GM23338 (cell line): Measurements from ENCODE around the gene FMOD. TPM values are rescaled to one million over a fixed set of nuclear protein-coding genes. Genes with fewer than 3 reads are reported as not detected.

Source experiments
- ATAC-seq: fragments of 200-7000 bp; cut with Tn5 transposase; 3 replicates; pipeline ENCODE4 v1.9.1; 2020
- DNase-seq: peaks from one replicate; pipeline ENCODE4 v3.0.0-alpha.2; 2015; ENCODE audit warnings: low spot score
- H2AFZ ChIP-seq: fragments of 200-600 bp; sonication (generic); 2 replicates; pipeline ENCODE4 v1.8.0; 2016; ENCODE audit warnings: antibody characterized with exemption, mild to moderate bottlenecking, moderate library complexity
- H3F3A ChIP-seq: fragments of 200-600 bp; sonication (generic); replicated peaks from 2 replicates; pipeline ENCODE4 v1.8.0; 2017; ENCODE audit warnings: antibody characterized with exemption, mixed run types, low read depth
- H3K27ac ChIP-seq: fragments of 200-600 bp; sonication (generic); 2 replicates; pipeline ENCODE4 v1.6.1; 2016; ENCODE audit warnings: low read depth
- H3K27me3 ChIP-seq: fragments of 200-600 bp; sonication (generic); 2 replicates; pipeline ENCODE4 v1.8.0; 2016; ENCODE audit warnings: mild to moderate bottlenecking, mixed run types, moderate library complexity; ENCODE audit not compliant: insufficient read depth
- H3K36me3 ChIP-seq: fragments of 200-600 bp; sonication (generic); 2 replicates; pipeline ENCODE4 v1.8.0; 2016; ENCODE audit warnings: mild to moderate bottlenecking; ENCODE audit not compliant: insufficient read depth
- H3K4me1 ChIP-seq: fragments of 200-600 bp; sonication (generic); 2 replicates; pipeline ENCODE4 v1.8.0; 2016; ENCODE audit warnings: mild to moderate bottlenecking, moderate library complexity; ENCODE audit not compliant: insufficient read depth
- H3K4me2 ChIP-seq: fragments of 200-600 bp; sonication (generic); 2 replicates; pipeline ENCODE4 v1.7.1; 2017; ENCODE audit warnings: mixed run types
- H3K4me3 ChIP-seq: fragments of 200-600 bp; sonication (generic); 2 replicates; pipeline ENCODE4 v1.6.1; 2016; ENCODE audit warnings: mixed run types
- H3K79me2 ChIP-seq: fragments of 200-600 bp; sonication (generic); replicated peaks from 2 replicates; pipeline ENCODE4 v1.8.0; 2017; ENCODE audit warnings: mild to moderate bottlenecking; ENCODE audit not compliant: insufficient read depth
- H3K9me2 ChIP-seq: fragments of 200-600 bp; sonication (generic); 2 replicates; pipeline ENCODE4 v1.8.0; 2017; ENCODE audit not compliant: insufficient read depth
- H4K20me1 ChIP-seq: fragments of 200-600 bp; sonication (generic); replicated peaks from 2 replicates; pipeline ENCODE4 v1.8.0; 2017; ENCODE audit warnings: mild to moderate bottlenecking; ENCODE audit not compliant: insufficient read depth
- H3K27ac Mint-ChIP-seq: 2 replicates; pipeline ENCODE4 v1.8.0; 2020; ENCODE audit warnings: inconsistent platforms, mild to moderate bottlenecking, moderate library complexity, mixed read lengths
- H3K27me3 Mint-ChIP-seq: 3 replicates; pipeline ENCODE4 v1.8.0; 2022; ENCODE audit warnings: low read depth, mild to moderate bottlenecking, moderate library complexity, mixed read lengths, inconsistent platforms; ENCODE audit not compliant: insufficient read depth, poor library complexity
- H3K36me3 Mint-ChIP-seq: 3 replicates; pipeline ENCODE4 v1.8.0; 2021; ENCODE audit warnings: low read depth, mild to moderate bottlenecking, inconsistent platforms, moderate library complexity, mixed read lengths
- H3K4me1 Mint-ChIP-seq: 3 replicates; pipeline ENCODE4 v1.8.0; 2020; ENCODE audit warnings: mild to moderate bottlenecking, inconsistent platforms, mixed read lengths
- H3K4me3 Mint-ChIP-seq: 3 replicates; pipeline ENCODE4 v1.8.0; 2021; ENCODE audit warnings: moderate library complexity, mild to moderate bottlenecking, inconsistent platforms, mixed read lengths
- H3K9me3 Mint-ChIP-seq: 3 replicates; pipeline ENCODE4 v1.8.0; 2020; ENCODE audit warnings: moderate library complexity, mild to moderate bottlenecking, inconsistent platforms, mixed read lengths
- CREB1 ChIP-seq: fragments of 250-450 bp; sonication (Bioruptor Pico); IDR thresholded peaks from 2 replicates; pipeline ENCODE4 v1.5.0; 2020; ENCODE audit warnings: low read depth, mild to moderate bottlenecking, moderate library complexity
- CTCF ChIP-seq, 2 experiments: fragments of 200-600 bp in 1 of 2; sonication (generic) in 1 of 2; conservative IDR thresholded peaks; 2 replicates each; pipeline versions ENCODE4 v1.5.1 to v1.6.1; 2016 to 2017; ENCODE audit warnings: antibody characterized with exemption in 2 of 2, low read depth in 2 of 2, mild to moderate bottlenecking in 2 of 2, moderate library complexity in 1 of 2
- EZH2 ChIP-seq: fragments of 200-600 bp; sonication (generic); IDR thresholded peaks from one replicate; pipeline ENCODE4 v1.8.0; 2017; ENCODE audit warnings: antibody characterized with exemption, mild to moderate bottlenecking, low read depth; ENCODE audit not compliant: unreplicated experiment
- EZH2phosphoT487 ChIP-seq: fragments of 200-600 bp; sonication (generic); IDR thresholded peaks from one replicate; pipeline ENCODE4 v1.8.1; 2018; ENCODE audit warnings: antibody characterized with exemption; ENCODE audit not compliant: unreplicated experiment
- JUNB ChIP-seq: IDR thresholded peaks from one replicate; pipeline ENCODE4 v1.6.1; 2016; ENCODE audit warnings: antibody characterized with exemption; ENCODE audit not compliant: unreplicated experiment
- NANOG ChIP-seq: IDR thresholded peaks from 2 replicates; pipeline ENCODE4 v1.6.1; 2016; ENCODE audit warnings: antibody characterized with exemption, borderline replicate concordance
- POLR2AphosphoS5 ChIP-seq: IDR thresholded peaks from 2 replicates; pipeline ENCODE4 v1.6.1; 2016; ENCODE audit warnings: antibody characterized with exemption, low read depth
- REST ChIP-seq: IDR thresholded peaks from one replicate; pipeline ENCODE4 v1.6.1; 2018; ENCODE audit warnings: antibody characterized with exemption; ENCODE audit not compliant: unreplicated experiment
- STAT1 ChIP-seq: IDR thresholded peaks from one replicate; pipeline ENCODE4 v1.6.1; 2016; ENCODE audit warnings: antibody characterized with exemption; ENCODE audit not compliant: unreplicated experiment
- ZNF114 ChIP-seq: fragments of 250-450 bp; sonication (Bioruptor Pico); IDR thresholded peaks from 2 replicates; pipeline ENCODE4 v1.5.0; 2020; ENCODE audit warnings: mild to moderate bottlenecking, moderate library complexity
- ZNF331 ChIP-seq: fragments of 250-450 bp; sonication (Bioruptor Pico); IDR thresholded peaks from 2 replicates; pipeline ENCODE4 v1.5.0; 2020; ENCODE audit warnings: low read depth, mild to moderate bottlenecking, moderate library complexity
- ZNF462 ChIP-seq: fragments of 250-450 bp; sonication (Bioruptor Pico); IDR thresholded peaks from 2 replicates; pipeline ENCODE4 v1.5.0; 2020; ENCODE audit warnings: mild to moderate bottlenecking, moderate library complexity
- polyA plus RNA-seq: library from polyadenylated mRNA; unstranded; fragments of >200 nt; fragmentation: Nextera tagmentation; extraction: Ambion mirVana; gene quantifications from 2 replicates; pipeline ENCODE4 v1.2.1, GENCODE V29; 2016
- total RNA-seq: library from RNA; depleted of rRNA; stranded (reverse); fragments of >200 nt; shearing (Covaris generic); gene quantifications from 2 replicates; pipeline ENCODE4 v1.2.3, GENCODE V29; 2014
- TF ChIP-seq, protein P1 (sequence below): IDR thresholded peaks from 2 replicates; pipeline ENCODE4 v1.6.1; 2016; ENCODE audit warnings: antibody characterized with exemption

The FMOD gene
- total and polyA plus RNA-seq, 2 experiments from 2014 or later = 0.27 to 1.3 TPM

- DNase-seq = peak; percentile 40
These were observed 9.7 kb upstream of the FMOD start for GRCh38 chr1:203360547-203361185.

More at GRCh38 chr1:203360547-203361185, 9.7 kb upstream of the FMOD start:
- H3K4me2 ChIP-seq = no peak overlapping the region
- Mint-ChIP-seq H3K9me3 (no peaks in the 10 kb centered on the region), H3K4me3 (no peak overlapping the region), H3K36me3 (no peaks in the 10 kb centered on the region), H3K27ac (no peak overlapping the region), H3K4me1 (peaks cover 9% of the 10 kb centered on the region), H3K27me3 (peaks cover 6% of the 10 kb centered on the region)
- no peaks in the 10 kb centered on the region for H3K79me2 ChIP-seq
- H2AFZ ChIP-seq = no peak overlapping the region
- TF ChIP-seq EZH2phosphoT487 (no peak), POLR2AphosphoS5 (no peak), CTCF (conservative IDR thresholded peaks at IDR 0.05; ENCODE audit: low read depth in 2 of 2) (no peak), ZNF114 (CRISPR knock-in tag) (no peak), NANOG (no peak), CREB1 (CRISPR knock-in tag) (no peak), REST (no peak), ZNF462 (no peak), EZH2 (no peak), JUNB (no peak), ZNF331 (CRISPR knock-in tag) (no peak), STAT1 (no peak)
- TF ChIP-seq, protein P1, sequence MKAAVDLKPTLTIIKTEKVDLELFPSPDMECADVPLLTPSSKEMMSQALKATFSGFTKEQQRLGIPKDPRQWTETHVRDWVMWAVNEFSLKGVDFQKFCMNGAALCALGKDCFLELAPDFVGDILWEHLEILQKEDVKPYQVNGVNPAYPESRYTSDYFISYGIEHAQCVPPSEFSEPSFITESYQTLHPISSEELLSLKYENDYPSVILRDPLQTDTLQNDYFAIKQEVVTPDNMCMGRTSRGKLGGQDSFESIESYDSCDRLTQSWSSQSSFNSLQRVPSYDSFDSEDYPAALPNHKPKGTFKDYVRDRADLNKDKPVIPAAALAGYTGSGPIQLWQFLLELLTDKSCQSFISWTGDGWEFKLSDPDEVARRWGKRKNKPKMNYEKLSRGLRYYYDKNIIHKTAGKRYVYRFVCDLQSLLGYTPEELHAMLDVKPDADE = no peak
- peak; percentile 71 for ATAC-seq
- no peaks in the 10 kb centered on the region for H3K9me2 ChIP-seq
- H4K20me1 ChIP-seq = no peaks in the 10 kb centered on the region
- no peaks in the 10 kb centered on the region for H3K4me1 ChIP-seq
- H3K4me3 ChIP-seq = no peak overlapping the region
- no peaks in the 10 kb centered on the region for H3K36me3 ChIP-seq
- H3F3A ChIP-seq = no peaks in the 10 kb centered on the region
- H3K27me3 ChIP-seq = no peaks in the 10 kb centered on the region
- no peak overlapping the region for H3K27ac ChIP-seq
